ENCODE results near the gene PTPRD.

DNA sequence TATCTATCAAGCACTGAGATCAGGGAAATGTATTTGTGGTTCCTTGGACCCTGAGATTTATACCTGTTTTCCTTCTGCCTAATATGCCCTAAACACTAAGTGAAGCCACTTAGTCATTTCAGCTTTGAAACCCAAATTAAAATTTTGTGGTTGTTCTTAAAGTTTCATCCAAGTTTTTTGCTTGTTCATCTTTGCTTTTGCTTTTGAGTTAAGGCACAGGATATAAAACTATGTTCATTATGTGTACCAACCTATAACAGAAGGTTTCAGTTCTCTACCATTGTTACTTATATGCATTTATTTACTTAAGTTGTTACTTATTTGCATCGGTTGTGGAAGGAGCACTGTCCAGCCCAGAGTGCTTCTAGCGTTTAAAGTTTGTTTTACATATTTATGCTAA, 382.3 kb downstream of the PTPRD start:
- TF ChIP-seq, protein P1, sequence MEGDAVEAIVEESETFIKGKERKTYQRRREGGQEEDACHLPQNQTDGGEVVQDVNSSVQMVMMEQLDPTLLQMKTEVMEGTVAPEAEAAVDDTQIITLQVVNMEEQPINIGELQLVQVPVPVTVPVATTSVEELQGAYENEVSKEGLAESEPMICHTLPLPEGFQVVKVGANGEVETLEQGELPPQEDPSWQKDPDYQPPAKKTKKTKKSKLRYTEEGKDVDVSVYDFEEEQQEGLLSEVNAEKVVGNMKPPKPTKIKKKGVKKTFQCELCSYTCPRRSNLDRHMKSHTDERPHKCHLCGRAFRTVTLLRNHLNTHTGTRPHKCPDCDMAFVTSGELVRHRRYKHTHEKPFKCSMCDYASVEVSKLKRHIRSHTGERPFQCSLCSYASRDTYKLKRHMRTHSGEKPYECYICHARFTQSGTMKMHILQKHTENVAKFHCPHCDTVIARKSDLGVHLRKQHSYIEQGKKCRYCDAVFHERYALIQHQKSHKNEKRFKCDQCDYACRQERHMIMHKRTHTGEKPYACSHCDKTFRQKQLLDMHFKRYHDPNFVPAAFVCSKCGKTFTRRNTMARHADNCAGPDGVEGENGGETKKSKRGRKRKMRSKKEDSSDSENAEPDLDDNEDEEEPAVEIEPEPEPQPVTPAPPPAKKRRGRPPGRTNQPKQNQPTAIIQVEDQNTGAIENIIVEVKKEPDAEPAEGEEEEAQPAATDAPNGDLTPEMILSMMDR (conservative IDR thresholded peaks at IDR 0.05 in 1 of 2, IDR thresholded peaks at IDR 0.05 in 1 of 2; ENCODE audit: extremely low read depth in 1 of 2, insufficient read depth in 1 of 2, low read depth in 1 of 2, low read length in 2 of 2), result no peak
- TF ChIP-seq EZH2 (IDR thresholded peaks at IDR 0.05; ENCODE audit: borderline replicate concordance, low read length), result no peak
